OCI-LY1 (cell line): Measurements from ENCODE around the gene MYORG.
"Not testable (repeated sequence)": the region's sequence is repeated elsewhere in the genome, so short reads cannot be mapped to it uniquely, and the experiment has no call there.

Experiments used
- H2AFZ ChIP-seq: fragments of 200-600 bp; sonication (generic), shearing (Covaris generic); 2 replicates; pipeline ENCODE4 v1.6.0; 2014; ENCODE audit warnings: antibody characterized with exemption, mild to moderate bottlenecking, low read length
- H3F3A ChIP-seq: fragments of 200-600 bp; sonication (generic), shearing (Covaris generic); 2 replicates; pipeline ENCODE4 v1.6.0; 2014; ENCODE audit warnings: mild to moderate bottlenecking, antibody characterized with exemption, low read length, moderate library complexity; ENCODE audit not compliant: insufficient read depth
- H3K27ac ChIP-seq: fragments of 200-600 bp; sonication (generic); 2 replicates; pipeline ENCODE4 v1.5.1; 2014; ENCODE audit warnings: low read length, mixed run types, mild to moderate bottlenecking, low read depth; ENCODE audit not compliant: poor library complexity, severe bottlenecking
- H3K27me3 ChIP-seq: fragments of 200-600 bp; sonication (generic); 2 replicates; pipeline ENCODE4 v1.6.0; 2014; ENCODE audit warnings: antibody characterized with exemption, mild to moderate bottlenecking, low read length, moderate library complexity; ENCODE audit not compliant: insufficient read depth
- H3K36me3 ChIP-seq: fragments of 200-600 bp; sonication (generic); 2 replicates; pipeline ENCODE4 v1.6.1; 2014; ENCODE audit warnings: mild to moderate bottlenecking, antibody characterized with exemption, low read length, moderate library complexity, mixed read lengths; ENCODE audit not compliant: insufficient read depth
- H3K4me1 ChIP-seq: fragments of 200-600 bp; sonication (generic); 2 replicates; pipeline ENCODE4 v1.5.1; 2014; ENCODE audit warnings: mild to moderate bottlenecking, low read length, moderate library complexity; ENCODE audit not compliant: insufficient read depth, severe bottlenecking
- H3K4me2 ChIP-seq: fragments of 200-600 bp; sonication (generic), shearing (Covaris generic); 2 replicates; pipeline ENCODE4 v1.6.1; 2014; ENCODE audit warnings: low read length
- H3K4me3 ChIP-seq: fragments of 200-600 bp; sonication (generic); 2 replicates; pipeline ENCODE4 v1.5.1; 2014; ENCODE audit warnings: low read length, low read depth, mild to moderate bottlenecking, mixed read lengths; ENCODE audit not compliant: poor library complexity, severe bottlenecking
- H3K79me2 ChIP-seq: fragments of 200-600 bp; shearing (Covaris generic); 2 replicates; pipeline ENCODE4 v1.6.1; 2016; ENCODE audit warnings: mixed run types, low read length, mixed read lengths; ENCODE audit not compliant: insufficient read depth
- H3K9ac ChIP-seq: fragments of 200-600 bp; sonication (generic), shearing (Covaris generic); 2 replicates; pipeline ENCODE4 v1.6.1; 2014; ENCODE audit warnings: mild to moderate bottlenecking, low read length, mixed read lengths
- H3K9me2 ChIP-seq: fragments of 200-600 bp; sonication (generic), shearing (Covaris generic); 2 replicates; pipeline ENCODE4 v1.6.1; 2014; ENCODE audit warnings: low read depth, mild to moderate bottlenecking, low read length, mixed read lengths
- H3K9me3 ChIP-seq: fragments of 200-600 bp; shearing (Covaris generic); 2 replicates; pipeline ENCODE4 v1.6.1; 2014; ENCODE audit warnings: low read length, mixed read lengths
- H4K20me1 ChIP-seq: fragments of 200-600 bp; sonication (generic), shearing (Covaris generic); 2 replicates; pipeline ENCODE4 v1.6.0; 2016; ENCODE audit warnings: mild to moderate bottlenecking, low read length; ENCODE audit not compliant: insufficient read depth
- CTCF ChIP-seq: fragments of 200-600 bp; sonication (generic), shearing (Covaris generic); IDR thresholded peaks from 2 replicates; pipeline ENCODE4 v1.5.1; 2017; ENCODE audit warnings: mild to moderate bottlenecking, antibody characterized with exemption, low read length, moderate library complexity, mixed read lengths
- EZH2 ChIP-seq: fragments of 200-600 bp; sonication (generic), shearing (Covaris generic); IDR thresholded peaks from 2 replicates; pipeline ENCODE4 v1.8.0; 2017; ENCODE audit warnings: borderline replicate concordance, mixed run types, mild to moderate bottlenecking, antibody characterized with exemption, low read length, moderate library complexity, mixed read lengths

The MYORG gene

GRCh38 chr9:34370335-34370969, 6.2 kb downstream of the MYORG start:
- no peaks in the 10 kb centered on the region for H3K9me3 ChIP-seq
- H3K27ac ChIP-seq, result no peak overlapping the region
- no peaks in the 10 kb centered on the region for H3K27me3 ChIP-seq
- H3K4me3 ChIP-seq, result no peak overlapping the region
- no peak overlapping the region for H3K9ac ChIP-seq
- H3K9me2 ChIP-seq, result no peaks in the 10 kb centered on the region
- no peaks in the 10 kb centered on the region for H4K20me1 ChIP-seq
- no peak overlapping the region for H3K4me2 ChIP-seq
- peaks cover 7% of the 10 kb centered on the region for H3K4me1 ChIP-seq
- no peaks in the 10 kb centered on the region; the same call in 1 of the 2 replicates for H3F3A ChIP-seq
- H3K79me2 ChIP-seq, result no peaks in the 10 kb centered on the region
- H3K36me3 ChIP-seq, result peaks cover 33% of the 10 kb centered on the region
- no peak overlapping the region for H2AFZ ChIP-seq
- TF ChIP-seq CTCF (no peak), EZH2 (no peak)

GRCh38 chr9:34369636-34370035, 7.1 kb downstream of the MYORG start:
- H3K4me1 ChIP-seq, result no peaks in the 10 kb centered on the region
- TF ChIP-seq EZH2 (no peak), CTCF (no peak)
- H3K4me3 ChIP-seq, result no peak overlapping the region
- H3K4me2 ChIP-seq, result no peak overlapping the region
- H3K9me3 ChIP-seq, result no peaks in the 10 kb centered on the region
- no peaks in the 10 kb centered on the region for H3K79me2 ChIP-seq
- H3K36me3 ChIP-seq, result peaks cover 33% of the 10 kb centered on the region
- no peaks in the 10 kb centered on the region for H3K9me2 ChIP-seq
- H3K9ac ChIP-seq, result no peak overlapping the region
- no peaks in the 10 kb centered on the region for H3K27me3 ChIP-seq
- H3K27ac ChIP-seq, result no peak overlapping the region
- no peaks in the 10 kb centered on the region; the same call in 1 of the 2 replicates for H3F3A ChIP-seq
- no peaks in the 10 kb centered on the region for H4K20me1 ChIP-seq
- no peak overlapping the region for H2AFZ ChIP-seq

- H3K4me3 ChIP-seq, H3K79me2 ChIP-seq, H3K9me3 ChIP-seq, H3K9ac ChIP-seq, H3K27me3 ChIP-seq, H3F3A ChIP-seq, H4K20me1 ChIP-seq, H3K9me2 ChIP-seq, H3K4me1 ChIP-seq, H2AFZ ChIP-seq, H3K4me2 ChIP-seq, H3K27ac ChIP-seq: not testable (repeated sequence)
- peaks cover 33% of the 10 kb centered on the region for H3K36me3 ChIP-seq
Measured at GRCh38 chr9:34368796-34369195, 7.9 kb downstream of the MYORG start.

- H3K4me1 ChIP-seq, H3K4me3 ChIP-seq, H3K9me2 ChIP-seq, H3K27me3 ChIP-seq, H3K79me2 ChIP-seq, H4K20me1 ChIP-seq, H2AFZ ChIP-seq, H3K9me3 ChIP-seq, H3K27ac ChIP-seq, H3F3A ChIP-seq, H3K9ac ChIP-seq, H3K4me2 ChIP-seq: not testable (repeated sequence)
- peaks cover 33% of the 10 kb centered on the region for H3K36me3 ChIP-seq
Measured at GRCh38 chr9:34367751-34368410, 8.8 kb downstream of the MYORG start.
